ENCODE results near the gene TBC1D22A. TPM values are rescaled to one million over a fixed set of nuclear protein-coding genes. Genes with fewer than 3 reads are reported as not detected.

Gene TBC1D22A
- total and polyA plus RNA-seq, 10 of the 15 experiments (the other 5 are each of a cell fraction or from before 2014, with no cell fraction given): 0.63 to 44.7 (median 27.4) TPM

- TF ChIP-seq RB1 (IDR thresholded peaks at IDR 0.05; ENCODE audit: borderline replicate concordance): no peak
- TF ChIP-seq, protein P1, sequence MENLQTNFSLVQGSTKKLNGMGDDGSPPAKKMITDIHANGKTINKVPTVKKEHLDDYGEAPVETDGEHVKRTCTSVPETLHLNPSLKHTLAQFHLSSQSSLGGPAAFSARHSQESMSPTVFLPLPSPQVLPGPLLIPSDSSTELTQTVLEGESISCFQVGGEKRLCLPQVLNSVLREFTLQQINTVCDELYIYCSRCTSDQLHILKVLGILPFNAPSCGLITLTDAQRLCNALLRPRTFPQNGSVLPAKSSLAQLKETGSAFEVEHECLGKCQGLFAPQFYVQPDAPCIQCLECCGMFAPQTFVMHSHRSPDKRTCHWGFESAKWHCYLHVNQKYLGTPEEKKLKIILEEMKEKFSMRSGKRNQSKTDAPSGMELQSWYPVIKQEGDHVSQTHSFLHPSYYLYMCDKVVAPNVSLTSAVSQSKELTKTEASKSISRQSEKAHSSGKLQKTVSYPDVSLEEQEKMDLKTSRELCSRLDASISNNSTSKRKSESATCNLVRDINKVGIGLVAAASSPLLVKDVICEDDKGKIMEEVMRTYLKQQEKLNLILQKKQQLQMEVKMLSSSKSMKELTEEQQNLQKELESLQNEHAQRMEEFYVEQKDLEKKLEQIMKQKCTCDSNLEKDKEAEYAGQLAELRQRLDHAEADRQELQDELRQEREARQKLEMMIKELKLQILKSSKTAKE (IDR thresholded peaks at IDR 0.05; ENCODE audit: low read depth, poor library complexity, severe bottlenecking): no peak
- TF ChIP-seq, protein P2, sequence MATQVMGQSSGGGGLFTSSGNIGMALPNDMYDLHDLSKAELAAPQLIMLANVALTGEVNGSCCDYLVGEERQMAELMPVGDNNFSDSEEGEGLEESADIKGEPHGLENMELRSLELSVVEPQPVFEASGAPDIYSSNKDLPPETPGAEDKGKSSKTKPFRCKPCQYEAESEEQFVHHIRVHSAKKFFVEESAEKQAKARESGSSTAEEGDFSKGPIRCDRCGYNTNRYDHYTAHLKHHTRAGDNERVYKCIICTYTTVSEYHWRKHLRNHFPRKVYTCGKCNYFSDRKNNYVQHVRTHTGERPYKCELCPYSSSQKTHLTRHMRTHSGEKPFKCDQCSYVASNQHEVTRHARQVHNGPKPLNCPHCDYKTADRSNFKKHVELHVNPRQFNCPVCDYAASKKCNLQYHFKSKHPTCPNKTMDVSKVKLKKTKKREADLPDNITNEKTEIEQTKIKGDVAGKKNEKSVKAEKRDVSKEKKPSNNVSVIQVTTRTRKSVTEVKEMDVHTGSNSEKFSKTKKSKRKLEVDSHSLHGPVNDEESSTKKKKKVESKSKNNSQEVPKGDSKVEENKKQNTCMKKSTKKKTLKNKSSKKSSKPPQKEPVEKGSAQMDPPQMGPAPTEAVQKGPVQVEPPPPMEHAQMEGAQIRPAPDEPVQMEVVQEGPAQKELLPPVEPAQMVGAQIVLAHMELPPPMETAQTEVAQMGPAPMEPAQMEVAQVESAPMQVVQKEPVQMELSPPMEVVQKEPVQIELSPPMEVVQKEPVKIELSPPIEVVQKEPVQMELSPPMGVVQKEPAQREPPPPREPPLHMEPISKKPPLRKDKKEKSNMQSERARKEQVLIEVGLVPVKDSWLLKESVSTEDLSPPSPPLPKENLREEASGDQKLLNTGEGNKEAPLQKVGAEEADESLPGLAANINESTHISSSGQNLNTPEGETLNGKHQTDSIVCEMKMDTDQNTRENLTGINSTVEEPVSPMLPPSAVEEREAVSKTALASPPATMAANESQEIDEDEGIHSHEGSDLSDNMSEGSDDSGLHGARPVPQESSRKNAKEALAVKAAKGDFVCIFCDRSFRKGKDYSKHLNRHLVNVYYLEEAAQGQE (IDR thresholded peaks at IDR 0.05; ENCODE audit: low read depth, low read length): no peak
- TF ChIP-seq ZNF274 (IDR thresholded peaks at IDR 0.05; ENCODE audit: insufficient read depth, insufficient read length): no peak
- no peak for TF ChIP-seq EED (IDR thresholded peaks at IDR 0.05; ENCODE audit: low read depth)
- no peak for TF ChIP-seq USF1 (IDR thresholded peaks at IDR 0.05; ENCODE audit: borderline replicate concordance, extremely low read length, insufficient read depth, low read depth, low read length)
- TF ChIP-seq, protein P3, sequence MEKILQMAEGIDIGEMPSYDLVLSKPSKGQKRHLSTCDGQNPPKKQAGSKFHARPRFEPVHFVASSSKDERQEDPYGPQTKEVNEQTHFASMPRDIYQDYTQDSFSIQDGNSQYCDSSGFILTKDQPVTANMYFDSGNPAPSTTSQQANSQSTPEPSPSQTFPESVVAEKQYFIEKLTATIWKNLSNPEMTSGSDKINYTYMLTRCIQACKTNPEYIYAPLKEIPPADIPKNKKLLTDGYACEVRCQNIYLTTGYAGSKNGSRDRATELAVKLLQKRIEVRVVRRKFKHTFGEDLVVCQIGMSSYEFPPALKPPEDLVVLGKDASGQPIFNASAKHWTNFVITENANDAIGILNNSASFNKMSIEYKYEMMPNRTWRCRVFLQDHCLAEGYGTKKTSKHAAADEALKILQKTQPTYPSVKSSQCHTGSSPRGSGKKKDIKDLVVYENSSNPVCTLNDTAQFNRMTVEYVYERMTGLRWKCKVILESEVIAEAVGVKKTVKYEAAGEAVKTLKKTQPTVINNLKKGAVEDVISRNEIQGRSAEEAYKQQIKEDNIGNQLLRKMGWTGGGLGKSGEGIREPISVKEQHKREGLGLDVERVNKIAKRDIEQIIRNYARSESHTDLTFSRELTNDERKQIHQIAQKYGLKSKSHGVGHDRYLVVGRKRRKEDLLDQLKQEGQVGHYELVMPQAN (conservative IDR thresholded peaks at IDR 0.05): no peak
These were observed 223.0 kb downstream of the TBC1D22A start (continued) for GRCh38 chr22:46985507-46985882.

All from GM12878 (cell line).